HG03159 (cell line): Measurements from ENCODE around the gene SGCD.
A peak's percentile ranks its signal among the peaks of the same experiment; 100 is the strongest.

Source experiments
- ATAC-seq: cut with Tn5 transposase; IDR thresholded peaks from one replicate; pipeline ENCODE4 v1.9.1; 2021; ENCODE audit warnings: mild to moderate bottlenecking, moderate library complexity; ENCODE audit not compliant: unreplicated experiment

Gene SGCD

GRCh38 chr5:156359476-156359875 lies 32.5 kb downstream of the SGCD start:
- peak; percentile 51 for ATAC-seq

DNA sequence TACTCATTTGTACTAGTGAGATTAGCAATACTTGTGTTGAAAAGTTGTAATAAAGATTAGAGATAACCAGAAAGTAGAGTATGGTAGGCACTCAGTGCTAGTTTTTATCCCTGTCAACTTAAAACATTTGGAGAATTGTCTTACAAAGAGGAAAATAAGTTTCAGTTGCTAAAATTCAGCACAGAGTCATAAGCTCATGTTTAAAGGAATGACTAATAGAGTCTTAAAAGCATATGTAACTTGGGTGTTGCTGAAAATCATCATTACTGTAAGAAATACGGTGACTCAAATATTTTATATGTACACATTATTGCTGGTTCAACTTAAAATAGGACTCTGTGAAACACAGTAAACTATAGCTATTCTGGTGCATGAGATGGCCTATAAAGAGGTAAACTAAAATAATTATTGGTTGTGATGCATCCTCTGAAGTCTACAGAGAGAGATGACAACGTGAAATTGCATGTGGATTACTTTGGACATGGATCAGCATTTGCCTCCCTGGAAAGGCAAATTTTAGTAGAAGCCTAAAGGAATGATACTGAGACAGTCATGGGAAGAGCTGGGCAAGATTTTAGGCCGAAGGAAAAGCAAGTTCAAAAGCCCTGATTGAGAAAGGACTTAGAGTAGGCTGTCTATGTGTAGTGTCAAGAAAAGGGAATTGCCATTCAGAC lies 34.6 kb downstream of the SGCD start:
- no peak for ATAC-seq

GRCh38 chr5:156363861-156364260 lies 36.9 kb downstream of the SGCD start:
- ATAC-seq = no peak

GRCh38 chr5:156366521-156366920 lies 39.6 kb downstream of the SGCD start:
- no peak for ATAC-seq

- no peak for ATAC-seq
These were observed 40.6 kb downstream of the SGCD start for GRCh38 chr5:156367597-156367996.

DNA sequence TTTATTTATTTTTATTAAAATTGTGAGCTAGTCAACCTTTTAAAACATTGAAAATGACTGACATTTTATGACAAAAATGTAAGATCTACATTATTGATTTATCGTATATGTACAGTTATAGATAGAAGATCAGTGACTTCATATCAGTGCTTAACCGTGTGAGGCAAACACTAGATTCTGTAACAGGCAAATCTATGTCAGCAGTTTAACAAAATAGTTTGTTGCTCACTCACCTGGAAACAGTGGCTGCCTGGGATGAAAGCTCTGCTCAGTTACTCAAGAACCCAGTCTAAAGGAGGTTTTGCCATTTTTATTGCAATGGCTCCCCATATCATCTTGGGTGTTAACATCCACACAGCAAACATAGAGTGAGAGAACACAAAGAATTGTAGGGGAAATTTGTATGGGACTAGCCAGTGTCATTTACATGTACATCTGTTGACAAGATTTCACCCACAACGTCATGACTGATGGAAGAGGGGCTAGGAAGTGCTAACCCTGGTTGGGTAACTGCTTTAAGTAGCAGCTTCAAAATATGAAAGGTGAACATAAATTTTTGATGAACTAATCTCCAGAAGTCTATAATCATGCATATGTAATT lies 49.0 kb downstream of the SGCD start:
- ATAC-seq = peak; percentile 41

GRCh38 chr5:156376751-156377150 lies 49.8 kb downstream of the SGCD start:
- peak; percentile 78 for ATAC-seq

- ATAC-seq = no peak
These were observed 51.2 kb downstream of the SGCD start for GRCh38 chr5:156378159-156378558.

DNA sequence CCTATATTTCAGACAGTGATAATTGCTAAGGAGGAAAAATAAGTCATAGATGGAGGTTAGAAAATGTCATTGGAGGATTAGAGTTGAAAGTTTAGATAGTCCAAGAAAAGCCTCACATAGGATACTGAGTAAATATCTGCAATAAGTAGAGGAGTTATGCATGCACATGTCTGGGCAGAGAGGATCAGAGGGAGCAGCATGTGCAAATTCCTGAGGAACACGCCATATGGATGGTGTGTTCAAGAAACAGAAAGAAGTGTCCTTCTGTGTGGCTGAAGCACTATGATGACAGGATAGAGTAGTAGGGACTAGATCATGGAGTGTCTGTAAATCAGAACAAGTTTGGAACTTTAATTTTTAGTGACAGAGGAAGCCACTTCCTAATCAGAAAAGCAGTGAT lies 52.2 kb downstream of the SGCD start:
- no peak for ATAC-seq

GRCh38 chr5:156380848-156381247 lies 53.9 kb downstream of the SGCD start:
- no peak for ATAC-seq

- no peak for ATAC-seq
These were observed 56.7 kb downstream of the SGCD start for GRCh38 chr5:156383510-156384265.

DNA sequence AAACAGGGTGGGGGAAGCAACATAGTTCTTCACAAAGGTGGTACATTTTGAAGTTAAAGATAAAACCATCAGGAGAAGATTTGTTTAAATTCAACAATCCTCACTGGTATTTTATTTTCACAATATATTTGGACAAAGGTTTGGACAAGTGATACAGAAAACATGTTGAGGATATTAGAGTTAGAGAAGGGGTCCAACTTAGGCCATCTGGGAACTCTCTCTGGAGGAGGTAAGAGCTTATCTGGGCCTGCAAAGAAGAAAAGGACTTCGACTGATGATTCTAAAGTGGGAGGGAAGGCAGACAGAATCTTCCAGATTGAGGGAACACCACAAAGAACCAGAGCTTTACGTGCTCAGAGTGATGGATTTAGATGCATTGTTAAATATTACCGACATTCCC lies 58.5 kb downstream of the SGCD start:
- no peak for ATAC-seq

DNA sequence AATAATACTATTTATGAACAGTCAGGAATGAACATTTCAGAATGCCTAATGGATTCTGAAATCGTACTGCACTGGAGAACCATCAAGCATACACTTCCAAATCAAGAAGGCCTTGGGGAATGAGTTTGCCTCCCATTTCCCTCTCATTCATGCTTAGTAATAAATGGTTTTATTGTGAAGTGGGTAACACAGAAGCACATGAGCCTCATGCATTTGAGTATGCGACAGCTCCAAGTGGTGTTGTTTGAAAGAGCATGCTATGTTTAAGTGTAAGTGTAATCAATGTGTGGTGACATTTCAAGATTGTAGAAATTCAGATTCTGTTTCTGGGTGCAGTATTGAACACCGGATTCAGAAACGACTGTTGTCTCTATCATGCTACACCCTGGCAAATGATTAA lies 60.0 kb downstream of the SGCD start:
- ATAC-seq = no peak

GRCh38 chr5:156387391-156387790 lies 60.4 kb downstream of the SGCD start:
- no peak for ATAC-seq

GRCh38 chr5:156388233-156388632 lies 61.3 kb downstream of the SGCD start:
- ATAC-seq = no peak

DNA sequence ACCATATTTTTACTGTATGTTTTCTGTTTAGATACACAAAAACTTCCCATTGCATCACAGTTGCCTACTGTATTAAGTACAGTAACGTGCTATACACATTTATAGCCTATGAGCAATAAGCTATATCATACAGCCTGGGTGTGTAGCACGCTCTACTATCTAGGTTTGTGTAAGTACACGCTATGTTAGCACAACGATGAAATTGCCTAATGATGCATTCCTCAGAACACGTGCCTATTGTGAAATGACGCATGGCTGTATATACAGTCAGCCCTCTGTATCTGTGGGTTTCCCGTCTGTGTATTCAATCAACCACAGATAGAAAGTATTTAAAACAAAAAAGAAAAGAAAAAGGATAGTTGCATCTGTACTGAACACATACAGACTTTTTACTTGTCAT lies 64.2 kb downstream of the SGCD start:
- no peak for ATAC-seq

GRCh38 chr5:156393980-156394379 lies 67.0 kb downstream of the SGCD start:
- ATAC-seq = no peak

DNA sequence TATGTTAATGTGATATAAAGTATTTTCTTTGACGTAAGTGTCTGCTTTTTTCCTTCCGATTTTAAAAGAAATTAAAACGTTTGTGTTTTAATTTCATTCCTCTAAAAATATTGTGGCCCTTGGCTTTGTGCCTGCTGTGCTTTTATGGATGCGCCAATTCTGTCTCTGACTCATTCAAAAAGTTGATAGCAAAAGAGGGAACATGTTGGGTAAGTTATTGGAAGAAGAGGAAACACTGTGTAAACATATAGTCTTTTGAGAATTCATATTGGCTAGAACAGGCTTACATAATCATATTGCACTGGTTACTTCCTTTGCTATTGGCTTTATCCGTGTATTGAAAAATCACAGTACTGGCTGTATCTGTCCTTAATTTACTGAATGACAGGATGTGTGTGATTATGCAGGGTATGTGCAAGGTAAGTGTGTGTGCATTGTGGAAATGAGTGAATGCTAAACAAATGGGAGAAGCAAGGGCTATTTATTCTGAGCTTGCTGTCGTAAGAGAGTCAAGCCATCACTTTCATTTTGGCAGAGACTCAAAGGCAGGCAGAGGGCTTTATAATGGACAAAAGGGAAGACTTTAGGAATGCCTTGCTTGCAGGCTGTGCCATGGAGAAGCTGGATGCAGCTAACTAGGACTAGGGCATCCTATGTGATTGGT lies 67.8 kb downstream of the SGCD start:
- ATAC-seq = no peak

- no peak for ATAC-seq
These were observed 68.3 kb downstream of the SGCD start for GRCh38 chr5:156395306-156395675.

- ATAC-seq = no peak
These were observed 69.3 kb downstream of the SGCD start for GRCh38 chr5:156396063-156396829.

DNA sequence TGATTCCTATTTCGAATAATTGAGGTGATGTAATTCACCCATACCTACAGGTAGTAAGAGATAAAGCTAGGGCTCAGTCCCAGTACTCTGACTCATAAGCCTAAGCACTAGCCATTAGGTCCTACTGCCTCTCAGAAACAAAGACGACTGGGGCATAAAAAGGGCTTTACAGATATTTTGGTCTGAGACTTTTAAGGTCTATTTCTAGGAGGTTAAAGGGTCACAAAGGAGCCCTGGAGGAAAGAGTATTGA lies 69.8 kb downstream of the SGCD start:
- ATAC-seq = no peak
